ENCODE results near the gene PPTC7.

DNA sequence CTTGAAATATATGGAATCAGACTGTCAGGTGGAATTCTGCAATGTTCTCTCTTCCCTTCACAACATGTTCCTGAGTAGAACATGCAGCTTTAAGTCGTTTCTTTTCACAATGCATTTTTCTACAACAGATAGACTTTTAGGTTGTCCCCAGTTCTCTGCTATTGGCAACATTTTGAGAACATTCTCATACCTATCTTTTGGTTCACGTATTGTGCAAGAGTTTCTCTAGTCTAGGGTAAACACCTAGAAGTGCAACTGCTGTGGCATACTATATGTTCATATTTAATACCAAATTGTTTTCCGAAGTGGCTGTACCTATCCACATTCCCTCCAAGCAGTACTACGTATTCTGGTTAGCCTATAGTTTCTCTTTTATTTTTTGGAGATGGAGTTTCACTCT, 32.1 kb downstream of the PPTC7 start:
- no peak for TF ChIP-seq GATA2 (IDR thresholded peaks at IDR 0.05; ENCODE audit: low read depth, low read length)
- no peak for TF ChIP-seq GATA3 (IDR thresholded peaks at IDR 0.05; ENCODE audit: low read depth, low read length)
